GM12892 (cell line): ENCODE data around the gene NRXN3.

Experiments used
- POLR2A ChIP-seq: IDR thresholded peaks from 2 replicates; pipeline ENCODE4 v1.6.1; 2011; ENCODE audit warnings: low read depth, low read length, control low read depth
- POLR2AphosphoS5 ChIP-seq: IDR thresholded peaks from 2 replicates; pipeline ENCODE4 v1.6.1; 2011; ENCODE audit warnings: low read depth, low read length, control low read depth
- TAF1 ChIP-seq: IDR thresholded peaks from 2 replicates; pipeline ENCODE4 v1.6.1; 2011; ENCODE audit warnings: low read depth, mild to moderate bottlenecking, control low read depth, low read length, borderline replicate concordance

DNA sequence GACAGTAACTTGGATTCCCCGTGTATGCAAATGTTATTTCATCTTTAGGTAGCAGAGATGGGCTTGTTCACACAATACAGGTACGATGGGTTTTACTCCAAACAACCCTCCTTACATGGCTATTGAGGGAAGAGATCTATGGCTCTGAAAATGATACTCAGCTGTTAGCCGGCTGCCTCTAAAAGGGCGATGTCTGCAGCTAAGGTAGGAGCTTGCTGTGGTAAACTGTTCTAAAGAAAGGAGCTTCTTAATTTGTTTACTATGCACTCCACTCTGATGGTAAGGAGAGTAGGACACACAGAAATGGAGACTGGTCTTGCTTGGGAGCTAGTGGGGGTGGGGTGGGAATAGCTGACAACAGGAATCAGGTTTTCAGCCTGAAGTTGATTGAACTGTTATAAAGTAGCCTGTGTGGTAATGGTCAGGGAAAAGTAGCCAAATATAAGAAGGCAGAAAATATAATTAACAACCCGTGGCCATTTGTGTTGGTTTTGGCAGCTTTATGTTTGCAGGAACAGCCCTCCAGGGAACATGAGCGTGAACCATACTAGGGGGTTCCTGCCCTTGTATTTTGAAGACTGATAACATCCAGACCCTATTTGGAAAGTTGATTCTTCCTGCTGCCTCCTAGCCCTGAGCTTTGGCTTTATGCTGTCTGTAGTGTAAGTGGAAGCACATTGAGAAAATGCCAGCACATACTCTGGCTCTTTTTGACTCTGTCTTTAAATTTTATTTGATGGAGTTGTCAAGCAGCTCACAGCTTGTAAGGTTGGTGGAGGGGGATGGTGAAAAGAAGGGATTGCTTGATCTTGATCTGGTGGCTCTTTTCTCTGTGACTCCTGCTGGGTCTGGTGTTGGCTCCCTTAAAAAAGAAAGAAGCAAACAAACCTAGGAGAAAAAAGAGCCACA is 1111.3 kb downstream of the NRXN3 start:
- TF ChIP-seq POLR2A = no peak
- TF ChIP-seq POLR2AphosphoS5 = no peak
- no peak for TF ChIP-seq TAF1
